H1 (cell line): Measurements from ENCODE around the gene GK2. TPM values are rescaled to one million over a fixed set of nuclear protein-coding genes. Genes with fewer than 3 reads are reported as not detected.

Experiments
- CTCF ChIA-PET: fragments of 300-600 bp; sonication (Branson Sonifier 250); formaldehyde crosslinking; loops from one replicate; lab custom pipeline; 2021; ENCODE audit not compliant: partially characterized antibody; lab: Charles Lee
- POLR2A ChIA-PET: fragments of 300-600 bp; sonication (Branson Sonifier 250); formaldehyde crosslinking; loops from one replicate; lab custom pipeline; 2021; ENCODE audit warnings: inconsistent platforms; ENCODE audit not compliant: partially characterized antibody; lab: Charles Lee
- DNase-seq, 2 experiments: peaks; one replicate each; pipeline versions ENCODE4 v3.0.0 to v3.0.0-alpha.2; 2010 to 2022; ENCODE audit warnings: low spot score in 2 of 2, low read depth in 1 of 2, mixed read lengths in 1 of 2
- FAIRE-seq: peaks from 2 replicates; lab custom pipeline; 2011; peaks lifted over from hg19 to GRCh38; lab: Jason Lieb, UNC
- H2AFZ ChIP-seq: 2 replicates; pipeline ENCODE4 v1.8.1; 2012; ENCODE audit warnings: low read length, inconsistent platforms
- H2AK5ac ChIP-seq: 2 replicates; pipeline ENCODE4 v1.6.1; 2013; ENCODE audit warnings: low read depth, low read length
- H2BK120ac ChIP-seq: replicated peaks from 2 replicates; pipeline ENCODE3; 2013; ENCODE audit warnings: low read depth, low read length, inconsistent platforms
- H2BK12ac ChIP-seq: 2 replicates; pipeline ENCODE4 v1.6.1; 2013; ENCODE audit warnings: low read depth, low read length
- H2BK15ac ChIP-seq: 2 replicates; pipeline ENCODE4 v1.6.1; 2013; ENCODE audit warnings: low read length
- H2BK20ac ChIP-seq: 2 replicates; pipeline ENCODE4 v1.6.1; 2013; ENCODE audit warnings: low read length
- H2BK5ac ChIP-seq: 2 replicates; pipeline ENCODE4 v1.6.1; 2013; ENCODE audit warnings: low read depth, low read length
- H3K14ac ChIP-seq: 2 replicates; pipeline ENCODE4 v1.6.1; 2013; ENCODE audit warnings: inconsistent platforms; ENCODE audit not compliant: insufficient read length
- H3K18ac ChIP-seq: 2 replicates; pipeline ENCODE4 v1.6.1; 2013; ENCODE audit warnings: low read length; ENCODE audit errors: extremely low read depth
- H3K23ac ChIP-seq: 2 replicates; pipeline ENCODE4 v1.6.1; 2013; ENCODE audit warnings: inconsistent platforms; ENCODE audit not compliant: insufficient read length
- H3K23me2 ChIP-seq: 2 replicates; pipeline ENCODE4 v1.6.1; 2013; ENCODE audit warnings: low read depth, low read length
- H3K27ac ChIP-seq: 2 replicates; pipeline ENCODE4 v1.6.1; 2011; ENCODE audit warnings: low read depth, low read length, inconsistent platforms
- H3K27me3 ChIP-seq, 4 experiments: replicated peaks in 1 of 4; 1 replicate in 1 of 4; 2 replicates in 3 of 4; pipeline versions ENCODE4 v1.6.1 to v1.8.1; 2011 to 2013; ENCODE audit warnings: low read length in 3 of 4, mild to moderate bottlenecking in 3 of 4, inconsistent platforms in 2 of 4, mixed read lengths in 2 of 4, moderate library complexity in 1 of 4; ENCODE audit not compliant: control insufficient read depth in 3 of 4, insufficient read depth in 3 of 4; ENCODE audit errors: extremely low read depth in 1 of 4
- H3K36me3 ChIP-seq, 4 experiments: 2 replicates each; pipeline versions ENCODE4 v1.6.1 to v1.8.1; 2011 to 2013; ENCODE audit warnings: mild to moderate bottlenecking in 4 of 4, low read length in 3 of 4, moderate library complexity in 2 of 4, control low read depth in 1 of 4, inconsistent platforms in 1 of 4; ENCODE audit not compliant: insufficient read depth in 4 of 4, control insufficient read depth in 2 of 4
- H3K4ac ChIP-seq: replicated peaks from 2 replicates; pipeline ENCODE3; 2013; ENCODE audit warnings: low read length, low read depth, mixed read lengths, inconsistent platforms; ENCODE audit not compliant: insufficient read length
- H3K4me1 ChIP-seq, 4 experiments: replicated peaks in 1 of 4; 1 replicate in 1 of 4; 2 replicates in 3 of 4; pipeline versions ENCODE4 v1.6.1 to v1.8.1; 2011 to 2013; ENCODE audit warnings: low read length in 3 of 4, inconsistent platforms in 2 of 4, mixed read lengths in 1 of 4; ENCODE audit not compliant: insufficient read depth in 4 of 4, control insufficient read depth in 3 of 4
- H3K4me2 ChIP-seq, 2 experiments: 2 replicates each; pipeline versions ENCODE4 v1.6.1 to v1.8.1; 2011 to 2013; ENCODE audit warnings: low read depth in 2 of 2, low read length in 2 of 2, control low read depth in 1 of 2, inconsistent platforms in 1 of 2, mild to moderate bottlenecking in 1 of 2; ENCODE audit not compliant: insufficient read depth in 1 of 2
- H3K4me3 ChIP-seq, 4 experiments: fragments of 200-600, 300-600 bp in 1 of 4; sonication (generic), shearing (Covaris generic), sonication (Bioruptor Twin) in 1 of 4; 2 replicates each; pipeline versions ENCODE4 v1.5.1 to v1.8.1; 2011 to 2016; ENCODE audit warnings: low read length in 4 of 4, low read depth in 3 of 4, control low read depth in 2 of 4, inconsistent platforms in 2 of 4, mild to moderate bottlenecking in 2 of 4, mixed read lengths in 1 of 4, moderate library complexity in 1 of 4; ENCODE audit not compliant: insufficient read depth in 2 of 4; ENCODE audit errors: extremely low read depth in 1 of 4
- H3K56ac ChIP-seq: replicated peaks from 2 replicates; pipeline ENCODE3; 2013; ENCODE audit warnings: low read depth, mild to moderate bottlenecking, mixed read lengths, low read length, inconsistent platforms; ENCODE audit not compliant: insufficient read length
- H3K79me1 ChIP-seq: 2 replicates; pipeline ENCODE4 v1.6.1; 2013; ENCODE audit warnings: low read depth, low read length, control low read depth
- H3K79me2 ChIP-seq, 2 experiments: 2 replicates each; pipeline versions ENCODE4 v1.6.1 to v1.8.1; 2012 to 2013; ENCODE audit warnings: low read length in 2 of 2, mild to moderate bottlenecking in 2 of 2, inconsistent platforms in 1 of 2; ENCODE audit not compliant: insufficient read depth in 2 of 2, control insufficient read depth in 1 of 2
- H3K9ac ChIP-seq, 4 experiments: replicated peaks in 1 of 4; 1 replicate in 1 of 4; 2 replicates in 3 of 4; pipeline versions ENCODE4 v1.6.1 to v1.8.1; 2011 to 2013; ENCODE audit warnings: low read depth in 3 of 4, low read length in 3 of 4, control low read depth in 2 of 4, mild to moderate bottlenecking in 2 of 4, moderate library complexity in 2 of 4, inconsistent platforms in 1 of 4; ENCODE audit errors: extremely low read depth in 1 of 4
- H3K9me3 ChIP-seq, 2 experiments: 2 replicates each; pipeline versions ENCODE4 v1.6.1 to v1.8.1; 2012 to 2013; ENCODE audit warnings: mild to moderate bottlenecking in 2 of 2, moderate library complexity in 2 of 2, control low read depth in 1 of 2, inconsistent platforms in 1 of 2, low read depth in 1 of 2, low read length in 1 of 2, mixed read lengths in 1 of 2; ENCODE audit not compliant: insufficient read depth in 2 of 2
- H4K20me1 ChIP-seq, 2 experiments: replicated peaks in 1 of 2; 2 replicates each; pipeline versions ENCODE3 to v1.8.1; 2011 to 2013; ENCODE audit warnings: inconsistent platforms in 2 of 2, low read length in 2 of 2, mild to moderate bottlenecking in 1 of 2; ENCODE audit not compliant: insufficient read depth in 2 of 2, control insufficient read depth in 1 of 2
- H4K5ac ChIP-seq: 2 replicates; pipeline ENCODE4 v1.6.1; 2013; ENCODE audit warnings: low read length, low read depth, mixed read lengths, inconsistent platforms; ENCODE audit not compliant: insufficient read length
- H4K8ac ChIP-seq: 2 replicates; pipeline ENCODE4 v1.8.0; 2013; ENCODE audit warnings: mild to moderate bottlenecking, moderate library complexity, low read length, inconsistent platforms; ENCODE audit not compliant: insufficient read depth; ENCODE audit errors: extremely low read depth
- H4K91ac ChIP-seq: replicated peaks from 2 replicates; pipeline ENCODE3; 2013; ENCODE audit warnings: low read length, mixed read lengths, inconsistent platforms; ENCODE audit not compliant: insufficient read length
- EGR1 ChIP-seq: IDR thresholded peaks from 2 replicates; pipeline ENCODE4 v1.6.1; 2011; ENCODE audit warnings: low read depth, low read length, borderline replicate concordance
- FOSL1 ChIP-seq: IDR thresholded peaks from 2 replicates; pipeline ENCODE4 v1.6.1; 2011; ENCODE audit warnings: mild to moderate bottlenecking, low read depth, low read length, moderate library complexity; ENCODE audit not compliant: insufficient read depth
- JUND ChIP-seq: IDR thresholded peaks from 2 replicates; pipeline ENCODE4 v1.6.1; 2011; ENCODE audit warnings: mild to moderate bottlenecking, improper control_type of control experiment, low read length
- NRF1 ChIP-seq: IDR thresholded peaks from 2 replicates; pipeline ENCODE4 v1.6.1; 2011; ENCODE audit warnings: mild to moderate bottlenecking, low read depth, low read length, improper control_type of control experiment
- POLR2A ChIP-seq, 2 experiments: IDR thresholded peaks; 1 replicate in 1 of 2; 2 replicates in 1 of 2; pipeline ENCODE4 v1.6.1; 2011; ENCODE audit warnings: low read depth in 2 of 2, low read length in 2 of 2, mild to moderate bottlenecking in 2 of 2; ENCODE audit errors: control extremely low read depth in 1 of 2
- SIX5 ChIP-seq: IDR thresholded peaks from 2 replicates; pipeline ENCODE4 v1.6.1; 2011; ENCODE audit warnings: mild to moderate bottlenecking, low read depth, low read length
- SP2 ChIP-seq: IDR thresholded peaks from 2 replicates; pipeline ENCODE4 v1.6.1; 2012; ENCODE audit warnings: mild to moderate bottlenecking, low read length, inconsistent platforms
- TCF12 ChIP-seq: IDR thresholded peaks from 2 replicates; pipeline ENCODE4 v1.6.1; 2011; ENCODE audit warnings: low read depth, mild to moderate bottlenecking, low read length
- USF2 ChIP-seq: IDR thresholded peaks from 2 replicates; pipeline ENCODE4 v1.6.1; 2011; ENCODE audit warnings: low read length, improper control_type of control experiment
- polyA plus RNA-seq, 7 experiments: library from polyadenylated mRNA; depleted of rRNA in 3 of 7; stranded (reverse) in 5 of 7; unstranded in 2 of 7; fragments of >200 nt in 5 of 7; fragments of 200-250 nt in 2 of 7; gene quantifications; 1 replicate in 5 of 7; 2 replicates in 1 of 7; 4 replicates in 1 of 7; pipeline versions ENCODE4 v1.2.1 to v1.2.3, GENCODE V29; 2011 to 2013; ENCODE audit warnings: missing spikeins in 2 of 7, mixed read lengths in 2 of 7
- total RNA-seq: library from RNA; stranded (reverse); fragmentation: NEBNext Ultra II Directional; extraction: Animal tissue kit (Norgen Biotek cat#: 25700); gene quantifications from 2 replicates; pipeline ENCODE4 v1.2.1, GENCODE V29; 2021

GK2 gene
- total and polyA plus RNA-seq, 2 of the 8 experiments (the other 6 are each of a cell fraction or from before 2014, with no cell fraction given): not detected

- H2BK12ac ChIP-seq: no peak overlapping the region
- H3K36me3 ChIP-seq: no peaks in the 10 kb centered on the region
- no peak for DNase-seq
- no peak overlapping the region for H3K18ac ChIP-seq
- ChIA-PET CTCF (no interaction called here), POLR2A (no interaction called here)
- H4K20me1 ChIP-seq: no peaks in the 10 kb centered on the region
- H2BK120ac ChIP-seq: no peak overlapping the region
- no peaks in the 10 kb centered on the region for H3K79me2 ChIP-seq
- no peak overlapping the region for H3K56ac ChIP-seq
- TF ChIP-seq SP2 (no peak), FOSL1 (no peak), USF2 (no peak), TCF12 (no peak), NRF1 (no peak), POLR2A (IDR thresholded peaks at IDR 0.05; ENCODE audit: control extremely low read depth in 1 of 2, low read depth in 2 of 2, low read length in 2 of 2) (no peak), JUND (no peak), SIX5 (no peak), EGR1 (no peak)
- no peak overlapping the region for H3K4me3 ChIP-seq
- H3K4me2 ChIP-seq: no peak overlapping the region
- no peak overlapping the region for H3K9ac ChIP-seq
- no peak overlapping the region for H3K14ac ChIP-seq
- no peaks in the 10 kb centered on the region for H3K4me1 ChIP-seq
- no peak overlapping the region for H2AFZ ChIP-seq
- no peaks in the 10 kb centered on the region for H3K9me3 ChIP-seq
- no peak overlapping the region for H4K5ac ChIP-seq
- no peak overlapping the region for H2BK20ac ChIP-seq
- FAIRE-seq: no peak
- H4K91ac ChIP-seq: no peak overlapping the region
- H3K23ac ChIP-seq: no peak overlapping the region
- no peak overlapping the region for H2BK15ac ChIP-seq
- H3K23me2 ChIP-seq: no peaks in the 10 kb centered on the region
- no peak overlapping the region for H4K8ac ChIP-seq
- H3K79me1 ChIP-seq: no peaks in the 10 kb centered on the region
- H3K27ac ChIP-seq: no peak overlapping the region
- no peaks in the 10 kb centered on the region for H3K27me3 ChIP-seq
- H2BK5ac ChIP-seq: no peak overlapping the region
- no peak overlapping the region for H3K4ac ChIP-seq
- no peak overlapping the region for H2AK5ac ChIP-seq
These were observed 41.6 kb downstream of the GK2 start for GRCh38 chr4:79366422-79366821.
